Measurements from ENCODE around the gene HARS1.

DNA sequence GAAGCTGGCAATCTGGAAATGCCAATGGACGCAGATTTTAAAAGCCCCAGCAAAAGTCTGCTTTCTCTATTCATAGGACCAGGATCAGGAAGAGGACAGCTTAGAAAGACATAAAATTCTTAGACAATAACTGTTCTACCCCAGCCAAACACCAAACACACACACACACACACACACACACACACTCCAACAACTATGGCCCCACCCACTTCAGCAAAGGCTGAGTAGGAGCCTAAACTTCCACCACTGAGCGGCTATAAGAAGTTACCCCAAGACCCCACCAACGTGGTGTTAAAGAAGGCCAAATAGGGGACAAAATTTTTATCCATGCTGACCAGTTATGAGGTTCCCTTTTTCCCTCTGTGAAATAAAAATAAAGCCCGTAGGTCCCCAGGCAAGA is 41.9 kb upstream of the HARS1 start:
- TF ChIP-seq CTCF (IDR thresholded peaks at IDR 0.05) (no peak), EP300 (IDR thresholded peaks at IDR 0.05) (no peak), POLR2AphosphoS5 (IDR thresholded peaks at IDR 0.05) (no peak)
